Spinal cord (tissue), 10 donors: ENCODE measurements around the gene ACOT7. TPM values are rescaled to one million over a fixed set of nuclear protein-coding genes. Genes with fewer than 3 reads are reported as not detected.
"Not testable (repeated sequence)": the region's sequence is repeated elsewhere in the genome, so short reads cannot be mapped to it uniquely, and the experiment has no call there.

Source experiments
- DNase-seq, 6 donors: peaks; one replicate each; pipeline versions ENCODE4 v3.0.0 to v3.0.0-alpha.2; 2013 to 2015; ENCODE audit warnings: low spot score in 6 of 6, low read depth in 4 of 6
- H3K27ac ChIP-seq: one replicate; pipeline ENCODE4 v1.5.1; 2013; ENCODE audit warnings: low read depth, low read length, control low read depth
- H3K27me3 ChIP-seq: one replicate; pipeline ENCODE4 v1.6.1; 2013; ENCODE audit warnings: low read length; ENCODE audit not compliant: control insufficient read depth, insufficient read depth
- H3K36me3 ChIP-seq: one replicate; pipeline ENCODE4 v1.6.1; 2013; ENCODE audit warnings: low read length; ENCODE audit not compliant: control insufficient read depth, insufficient read depth
- H3K4me1 ChIP-seq: one replicate; pipeline ENCODE4 v1.6.1; 2013; ENCODE audit warnings: low read length; ENCODE audit not compliant: control insufficient read depth, insufficient read depth
- H3K4me3 ChIP-seq: one replicate; pipeline ENCODE4 v1.5.1; 2013; ENCODE audit warnings: low read depth, low read length, control low read depth
- H3K9me3 ChIP-seq: one replicate; pipeline ENCODE4 v1.6.1; 2013; ENCODE audit warnings: low read length; ENCODE audit not compliant: control insufficient read depth, insufficient read depth
- WGBS: methylation state at CpG from one replicate; pipeline ENCODE4 v1.1.5; 2013; ENCODE audit warnings: missing lambda C conversion rate; ENCODE audit not compliant: insufficient coverage; 5-methylcytosine and 5-hydroxymethylcytosine counted together
- polyA plus RNA-seq, 2 donors: library from polyadenylated mRNA; unstranded; fragments of 120-200 nt; gene quantifications; one replicate each; pipeline ENCODE4 v1.2.1, GENCODE V29; 2013; ENCODE audit not compliant: insufficient read length in 2 of 2
- small RNA-seq: library from RNA; depleted of rRNA; stranded (forward); fragments of <200 nt; gene quantifications from one replicate; pipeline ENCODE3, GENCODE V24; 2014; ENCODE audit warnings: low replicate concordance
- total RNA-seq, 2 donors: library from RNA; depleted of rRNA in 1 of 2; stranded (reverse); fragments of 120-200 nt in 1 of 2; fragments of >200 nt in 1 of 2; gene quantifications; one replicate each; pipeline versions ENCODE4 v1.2.3 to v1.2.4, GENCODE V29; 2013 to 2014
- donor health status: healthy.

ACOT7 gene
- total and polyA plus RNA-seq, 4 donors: 31.8 to 198 (median 128) TPM

- H3K27ac ChIP-seq: no peak overlapping the region
- H3K4me1 ChIP-seq: no peaks in the 10 kb centered on the region
- H3K4me3 ChIP-seq: no peak overlapping the region
- WGBS: 79% methylated on average over 5 of the region's 6 CpGs
- peaks cover 70% of the 10 kb centered on the region for H3K36me3 ChIP-seq
- no peaks in the 10 kb centered on the region for H3K9me3 ChIP-seq
- no peaks in the 10 kb centered on the region for H3K27me3 ChIP-seq
- no peak for DNase-seq
These were observed 170.9 kb downstream of the ACOT7 start for GRCh38 chr1:6222636-6223035.

- H3K27ac ChIP-seq: no peak overlapping the region
- no peaks in the 10 kb centered on the region for H3K4me1 ChIP-seq
- no peaks in the 10 kb centered on the region for H3K27me3 ChIP-seq
- H3K9me3 ChIP-seq: no peaks in the 10 kb centered on the region
- H3K36me3 ChIP-seq: peaks cover 64% of the 10 kb centered on the region
- no peak overlapping the region for H3K4me3 ChIP-seq
- no peak for DNase-seq
- 89% methylated on average over 10 of the region's 12 CpGs for WGBS
These were observed 172.3 kb downstream of the ACOT7 start for GRCh38 chr1:6221210-6221784.

DNA sequence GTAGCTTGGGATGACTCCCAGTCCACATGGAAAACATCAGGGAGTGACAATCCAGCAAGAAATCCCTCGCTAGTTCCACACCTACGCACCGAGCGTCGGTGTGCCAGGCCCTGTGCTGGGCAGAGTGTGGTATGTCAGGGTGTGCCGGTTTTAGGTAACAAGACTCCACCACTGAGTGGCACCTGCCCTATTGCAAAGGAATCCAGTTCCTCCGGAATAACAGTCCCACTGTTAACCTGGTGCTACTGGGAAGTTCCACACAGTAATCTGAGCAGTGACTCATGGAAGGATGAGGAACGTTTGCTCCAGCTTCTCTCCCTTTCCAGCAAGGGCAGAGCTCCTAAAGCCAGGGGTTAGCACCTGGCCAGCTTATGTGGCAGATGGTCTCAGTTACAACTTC lies 173.3 kb downstream of the ACOT7 start:
- H3K36me3 ChIP-seq: peaks cover 62% of the 10 kb centered on the region
- H3K9me3 ChIP-seq: no peaks in the 10 kb centered on the region

DNA sequence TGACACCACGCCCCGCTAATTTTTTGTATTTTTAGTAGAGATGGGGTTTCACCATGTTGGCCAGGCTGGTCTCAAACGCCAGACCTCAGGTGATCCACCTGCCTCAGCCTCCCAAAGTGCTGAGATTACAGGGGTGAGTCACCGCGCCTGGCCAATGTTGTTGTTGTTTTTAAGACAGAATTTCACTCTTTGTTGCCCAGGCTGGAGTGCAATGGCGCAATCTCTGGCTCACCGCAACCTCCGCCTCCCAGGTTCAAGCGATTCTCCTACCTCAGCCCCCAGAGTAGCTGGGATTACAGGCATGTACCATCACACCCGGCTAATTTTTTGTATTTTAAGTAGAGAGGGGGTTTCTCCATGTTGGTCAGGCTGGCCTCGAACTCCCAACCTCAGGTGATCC lies 173.9 kb downstream of the ACOT7 start:
- H3K4me1 ChIP-seq: not testable (repeated sequence)

More for the DNA sequence above, 173.3 kb downstream of the ACOT7 start:
- WGBS: 92% methylated on average over 8 of the region's 8 CpGs
- DNase-seq: no peak
- Histone ChIP-seq H3K27me3 (no peaks in the 10 kb centered on the region), H3K4me3 (no peak overlapping the region), H3K27ac (no peak overlapping the region), H3K4me1 (no peaks in the 10 kb centered on the region)

GRCh38 chr1:6218375-6219164 lies 175.0 kb downstream of the ACOT7 start:
- Histone ChIP-seq H3K9me3 (no peaks in the 10 kb centered on the region), H3K27me3 (no peaks in the 10 kb centered on the region), H3K27ac (no peak overlapping the region), H3K4me1 (no peaks in the 10 kb centered on the region), H3K36me3 (peaks cover 49% of the 10 kb centered on the region), H3K4me3 (no peak overlapping the region)
- WGBS: 86% methylated on average over 14 of the region's 16 CpGs
- DNase-seq: peak in 1 of 6 donors; percentile 50

More for the DNA sequence above, 173.9 kb downstream of the ACOT7 start:
- WGBS: 86% methylated on average over 7 of the region's 11 CpGs
- H3K9me3 ChIP-seq, H3K27me3 ChIP-seq, DNase-seq, H3K27ac ChIP-seq, H3K4me3 ChIP-seq: not testable (repeated sequence)
- H3K36me3 ChIP-seq: peaks cover 58% of the 10 kb centered on the region

Small RNA genes within 50 kb of the gene (small RNA-seq; reads per million reads assigned to genes)
- gene MIR4252: not detected

Other genes starting within 250 kb of the ACOT7 start
- gene CHD5, start 213.4 kb downstream of the ACOT7 start, total RNA-seq: 10 to 100 TPM in 1 of 2 donors, 1 to 10 TPM in 1; 9.9 to 22.0 TPM
- 10 to 100 TPM; 46.9 to 51.1 TPM for gene CHD5, start 213.4 kb downstream of the ACOT7 start, polyA plus RNA-seq
- 100 to 1,000 TPM; 171 to 312 TPM for gene RPL22, start 194.2 kb downstream of the ACOT7 start, total RNA-seq
- gene RPL22, start 194.2 kb downstream of the ACOT7 start, polyA plus RNA-seq: 100 to 1,000 TPM; 322 to 337 TPM
- 10 to 100 TPM; 12.4 to 13.4 TPM for gene RNF207, start 187.6 kb downstream of the ACOT7 start, total RNA-seq
- 10 to 100 TPM; 11.4 to 32.2 TPM for gene RNF207, start 187.6 kb downstream of the ACOT7 start, polyA plus RNA-seq
- 10 to 100 TPM; 48.8 to 55.7 TPM for gene ICMT, start 157.8 kb downstream of the ACOT7 start, total RNA-seq
- 10 to 100 TPM; 40.6 to 41.1 TPM for gene ICMT, start 157.8 kb downstream of the ACOT7 start, polyA plus RNA-seq
- not detected for gene HES3, start 149.6 kb downstream of the ACOT7 start, total RNA-seq
- gene HES3, start 149.6 kb downstream of the ACOT7 start, polyA plus RNA-seq: 1 to 10 TPM; 1.8 to 3.2 TPM
- 10 to 100 TPM in 1 of 2 donors, 1 to 10 TPM in 1; 9.3 to 12.8 TPM for gene GPR153, start 132.7 kb downstream of the ACOT7 start, total RNA-seq
- gene GPR153, start 132.7 kb downstream of the ACOT7 start, polyA plus RNA-seq: 10 to 100 TPM; 42.4 to 49.5 TPM
- gene HES2, start 26.2 kb upstream of the ACOT7 start, total RNA-seq: under 1 TPM in 1 of 2 donors, not detected in 1; 0.72 TPM
- under 1 TPM; 0.19 to 0.38 TPM for gene HES2, start 26.2 kb upstream of the ACOT7 start, polyA plus RNA-seq
- 1 to 10 TPM in 1 of 2 donors, under 1 TPM in 1; 0.66 to 1.9 TPM for gene ESPN, start 31.0 kb upstream of the ACOT7 start, total RNA-seq
- 1 to 10 TPM; 4.7 to 7.4 TPM for gene ESPN, start 31.0 kb upstream of the ACOT7 start, polyA plus RNA-seq
- gene TNFRSF25, start 72.4 kb upstream of the ACOT7 start, total RNA-seq: 10 to 100 TPM in 1 of 2 donors, 1 to 10 TPM in 1; 9.5 to 16.6 TPM
- gene TNFRSF25, start 72.4 kb upstream of the ACOT7 start, polyA plus RNA-seq: 10 to 100 TPM; 26.1 to 37.5 TPM
- 10 to 100 TPM; 12.9 to 19.6 TPM for gene PLEKHG5, start 97.9 kb upstream of the ACOT7 start, total RNA-seq
- 10 to 100 TPM; 25.9 to 32.9 TPM for gene PLEKHG5, start 97.9 kb upstream of the ACOT7 start, polyA plus RNA-seq
- 10 to 100 TPM; 22.1 to 25.3 TPM for gene NOL9, start 160.7 kb upstream of the ACOT7 start, total RNA-seq
- gene NOL9, start 160.7 kb upstream of the ACOT7 start, polyA plus RNA-seq: 10 to 100 TPM; 13.2 to 26.2 TPM
- under 1 TPM in 1 of 2 donors, not detected in 1; 0.40 TPM for gene TAS1R1, start 161.5 kb upstream of the ACOT7 start, total RNA-seq
- under 1 TPM; 0.24 to 0.47 TPM for gene TAS1R1, start 161.5 kb upstream of the ACOT7 start, polyA plus RNA-seq
- 10 to 100 TPM in 1 of 2 donors, 1 to 10 TPM in 1; 9.1 to 39.7 TPM for gene ZBTB48, start 186.2 kb upstream of the ACOT7 start, total RNA-seq
- gene ZBTB48, start 186.2 kb upstream of the ACOT7 start, polyA plus RNA-seq: 10 to 100 TPM; 32.6 to 32.8 TPM
- 10 to 100 TPM; 17.0 to 18.3 TPM for gene KLHL21, start 209.1 kb upstream of the ACOT7 start, total RNA-seq
- gene KLHL21, start 209.1 kb upstream of the ACOT7 start, polyA plus RNA-seq: 10 to 100 TPM; 25.1 to 28.9 TPM
- gene PHF13, start 220.0 kb upstream of the ACOT7 start, total RNA-seq: 10 to 100 TPM; 13.3 to 13.9 TPM
- 10 to 100 TPM; 21.5 to 22.7 TPM for gene PHF13, start 220.0 kb upstream of the ACOT7 start, polyA plus RNA-seq
- 10 to 100 TPM; 17.4 to 27.6 TPM for gene THAP3, start 231.1 kb upstream of the ACOT7 start, total RNA-seq
- gene THAP3, start 231.1 kb upstream of the ACOT7 start, polyA plus RNA-seq: 10 to 100 TPM; 30.6 to 31.8 TPM